WERI-Rb-1 (cell line): ENCODE measurements around the gene TTLL10.

Experiments used
- DNase-seq: peaks from one replicate; pipeline ENCODE4 v3.0.0-alpha.2; 2020
- H3K27ac ChIP-seq: fragments of 250-450 bp; sonication (Bioruptor Pico); 2 replicates; pipeline ENCODE4 v1.5.1; 2020; ENCODE audit warnings: mild to moderate bottlenecking, moderate library complexity
- H3K27me3 ChIP-seq: fragments of 250-450 bp; sonication (Bioruptor Pico); 2 replicates; pipeline ENCODE4 v1.5.1; 2021; ENCODE audit warnings: mild to moderate bottlenecking, low read depth, moderate library complexity; ENCODE audit not compliant: insufficient read depth, severe bottlenecking
- H3K36me3 ChIP-seq: fragments of 250-450 bp; sonication (Bioruptor Pico); 2 replicates; pipeline ENCODE4 v1.5.1; 2020; ENCODE audit warnings: mild to moderate bottlenecking, moderate library complexity
- H3K4me3 ChIP-seq: 2 replicates; pipeline ENCODE4 v1.5.1; 2011; ENCODE audit warnings: low read depth, mild to moderate bottlenecking, control low read depth, low read length
- H3K9me3 ChIP-seq: fragments of 250-450 bp; sonication (Bioruptor Pico); 2 replicates; pipeline ENCODE4 v1.5.1; 2021; ENCODE audit warnings: mild to moderate bottlenecking, moderate library complexity; ENCODE audit not compliant: severe bottlenecking
- TF ChIP-seq, protein P1 (sequence below): IDR thresholded peaks from 2 replicates; pipeline ENCODE4 v1.5.1; 2011; ENCODE audit warnings: low read depth, mild to moderate bottlenecking, control low read depth, inconsistent platforms, low read length

Gene TTLL10

DNA sequence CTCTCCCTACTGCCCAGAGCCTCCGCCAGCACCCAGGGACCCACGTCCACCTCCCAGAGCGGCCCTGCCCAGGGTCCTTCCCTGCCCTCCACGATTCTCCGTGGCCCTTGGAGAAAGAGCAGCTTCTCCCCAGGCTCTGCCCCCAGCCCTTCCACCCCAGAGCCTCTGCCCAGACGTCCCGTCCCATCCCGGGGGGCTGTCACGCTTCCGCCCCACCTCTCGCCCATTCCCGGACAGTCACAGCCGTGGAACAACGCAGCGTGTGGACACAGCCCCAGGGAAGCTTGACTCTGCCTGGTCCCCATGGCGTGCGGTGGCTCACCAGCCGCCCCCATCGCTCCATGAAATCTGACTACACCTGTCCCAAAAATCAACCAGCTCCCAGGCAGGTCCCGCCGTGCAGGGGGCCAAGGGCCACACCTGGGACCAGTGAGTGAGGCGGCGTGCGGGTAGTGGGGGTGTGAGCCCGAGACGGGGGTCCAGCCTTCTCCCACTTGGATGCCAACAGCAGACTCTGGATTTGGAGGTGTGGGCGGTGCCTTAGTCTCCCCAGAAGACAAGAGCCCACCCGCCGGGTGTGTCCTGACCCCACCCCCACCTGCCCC is 12.5 kb upstream of the TTLL10 start:
- H3K27ac ChIP-seq, result no peak overlapping the region
- DNase-seq, result no peak
- H3K4me3 ChIP-seq, result no peak overlapping the region
- no peaks in the 10 kb centered on the region for H3K36me3 ChIP-seq
- H3K27me3 ChIP-seq, result no peaks in the 10 kb centered on the region
- TF ChIP-seq, protein P1, sequence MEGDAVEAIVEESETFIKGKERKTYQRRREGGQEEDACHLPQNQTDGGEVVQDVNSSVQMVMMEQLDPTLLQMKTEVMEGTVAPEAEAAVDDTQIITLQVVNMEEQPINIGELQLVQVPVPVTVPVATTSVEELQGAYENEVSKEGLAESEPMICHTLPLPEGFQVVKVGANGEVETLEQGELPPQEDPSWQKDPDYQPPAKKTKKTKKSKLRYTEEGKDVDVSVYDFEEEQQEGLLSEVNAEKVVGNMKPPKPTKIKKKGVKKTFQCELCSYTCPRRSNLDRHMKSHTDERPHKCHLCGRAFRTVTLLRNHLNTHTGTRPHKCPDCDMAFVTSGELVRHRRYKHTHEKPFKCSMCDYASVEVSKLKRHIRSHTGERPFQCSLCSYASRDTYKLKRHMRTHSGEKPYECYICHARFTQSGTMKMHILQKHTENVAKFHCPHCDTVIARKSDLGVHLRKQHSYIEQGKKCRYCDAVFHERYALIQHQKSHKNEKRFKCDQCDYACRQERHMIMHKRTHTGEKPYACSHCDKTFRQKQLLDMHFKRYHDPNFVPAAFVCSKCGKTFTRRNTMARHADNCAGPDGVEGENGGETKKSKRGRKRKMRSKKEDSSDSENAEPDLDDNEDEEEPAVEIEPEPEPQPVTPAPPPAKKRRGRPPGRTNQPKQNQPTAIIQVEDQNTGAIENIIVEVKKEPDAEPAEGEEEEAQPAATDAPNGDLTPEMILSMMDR, result no peak
- H3K9me3 ChIP-seq, result no peaks in the 10 kb centered on the region

DNA sequence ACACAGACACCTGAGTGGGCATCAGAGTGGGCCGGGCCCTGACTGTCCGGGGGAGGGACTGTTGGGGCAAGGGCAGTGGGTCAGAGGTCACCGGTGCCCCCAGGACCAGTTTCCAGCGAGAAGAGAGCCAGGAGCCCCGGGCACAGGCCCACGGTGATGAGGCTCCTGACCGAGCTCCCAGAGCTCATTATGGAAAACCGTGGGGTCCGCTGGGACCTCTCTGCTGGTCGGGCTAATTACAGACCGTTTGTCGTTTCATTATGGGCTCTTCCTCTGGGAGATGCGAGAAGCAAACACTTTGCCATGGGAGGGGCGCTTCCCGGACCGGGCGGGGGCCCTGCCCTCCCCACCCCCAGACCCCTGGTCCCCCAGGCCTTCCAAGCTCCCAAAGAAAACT is 12.0 kb upstream of the TTLL10 start:
- H3K4me3 ChIP-seq, result no peak overlapping the region
- no peak for DNase-seq
- TF ChIP-seq, protein P1, result no peak
- no peaks in the 10 kb centered on the region for H3K27me3 ChIP-seq
- H3K9me3 ChIP-seq, result no peaks in the 10 kb centered on the region
- no peaks in the 10 kb centered on the region for H3K36me3 ChIP-seq
- H3K27ac ChIP-seq, result no peak overlapping the region

DNA sequence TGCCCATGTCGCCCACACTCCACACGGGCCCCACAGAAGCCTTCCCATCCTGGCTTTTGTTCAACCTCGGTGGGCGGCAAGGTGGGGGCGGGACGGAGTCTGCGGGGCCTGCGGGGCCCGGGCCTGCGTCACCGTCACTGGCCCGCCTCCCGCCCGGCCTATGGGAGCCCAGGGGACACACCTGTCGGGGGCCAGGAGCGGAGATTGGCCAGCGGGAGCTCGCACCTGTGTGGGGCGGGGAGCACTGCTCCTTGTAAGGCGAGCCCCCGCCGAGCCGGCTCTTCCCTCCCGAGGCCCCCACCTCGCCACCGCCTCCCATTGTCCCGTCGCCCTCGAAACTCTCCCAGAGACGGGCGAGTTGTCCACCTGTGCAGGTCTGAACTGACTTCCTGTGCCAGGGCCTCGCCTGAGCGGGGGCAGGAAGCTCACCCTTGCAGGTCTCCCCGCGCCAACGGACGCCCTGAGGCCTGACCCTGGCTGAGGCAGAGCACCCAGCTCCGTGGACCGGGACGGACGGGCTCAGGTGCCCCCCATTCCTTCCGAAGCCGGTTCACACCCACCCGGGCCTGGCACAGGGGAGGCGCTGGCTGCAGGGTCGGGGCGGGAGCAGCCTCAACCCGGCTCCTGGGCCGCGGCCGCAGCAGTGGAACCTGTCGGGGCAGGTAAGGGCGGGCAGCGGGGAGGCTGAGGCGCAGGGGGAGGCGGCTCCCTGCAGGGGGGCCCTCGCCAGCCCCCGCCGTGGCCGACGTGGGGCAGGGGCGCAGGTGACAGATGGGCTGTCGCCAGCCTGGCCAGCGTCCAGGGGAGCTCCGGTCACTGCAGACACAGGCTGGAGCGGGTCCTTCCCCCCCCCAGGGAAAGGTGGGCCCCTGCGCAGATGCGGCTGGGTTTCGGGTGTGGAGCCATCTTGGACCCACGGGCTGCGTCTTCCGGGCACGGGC is 10.8 kb upstream of the TTLL10 start:
- Histone ChIP-seq H3K36me3 (no peaks in the 10 kb centered on the region), H3K9me3 (no peaks in the 10 kb centered on the region), H3K27me3 (no peaks in the 10 kb centered on the region), H3K27ac (no peak overlapping the region), H3K4me3 (no peak overlapping the region)
- TF ChIP-seq, protein P1, result no peak
- DNase-seq, result no peak

DNA sequence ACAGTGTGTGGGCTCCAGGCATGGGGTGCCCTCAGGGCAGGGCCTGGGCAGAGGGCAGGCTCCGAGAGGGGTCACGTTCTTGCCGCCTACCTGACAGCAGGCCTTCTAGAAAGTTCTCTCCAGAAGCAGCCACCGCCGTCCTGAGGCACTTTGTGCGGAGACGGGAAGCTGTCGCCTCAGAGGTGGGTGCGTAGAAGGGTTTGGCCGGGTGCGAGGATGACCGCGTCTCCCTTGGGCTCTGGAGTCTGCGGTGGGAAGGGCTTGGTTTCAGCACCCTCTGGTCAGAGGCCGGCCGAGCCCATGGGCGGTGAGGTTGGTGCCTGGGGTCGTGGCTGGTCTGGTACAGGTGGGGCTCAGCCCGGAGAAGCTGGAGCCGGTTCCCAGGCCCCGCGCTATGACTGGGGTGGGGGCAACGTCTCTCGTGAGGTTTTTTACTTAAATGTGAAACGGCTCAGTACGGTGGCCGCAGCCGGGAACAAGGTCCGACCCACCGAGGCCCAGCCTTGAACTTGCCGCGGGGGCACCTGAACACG is 10.1 kb upstream of the TTLL10 start:
- Histone ChIP-seq H3K27ac (no peak overlapping the region), H3K36me3 (no peaks in the 10 kb centered on the region), H3K4me3 (no peak overlapping the region), H3K9me3 (no peaks in the 10 kb centered on the region), H3K27me3 (no peaks in the 10 kb centered on the region)
- TF ChIP-seq, protein P1, result no peak
- DNase-seq, result no peak

DNA sequence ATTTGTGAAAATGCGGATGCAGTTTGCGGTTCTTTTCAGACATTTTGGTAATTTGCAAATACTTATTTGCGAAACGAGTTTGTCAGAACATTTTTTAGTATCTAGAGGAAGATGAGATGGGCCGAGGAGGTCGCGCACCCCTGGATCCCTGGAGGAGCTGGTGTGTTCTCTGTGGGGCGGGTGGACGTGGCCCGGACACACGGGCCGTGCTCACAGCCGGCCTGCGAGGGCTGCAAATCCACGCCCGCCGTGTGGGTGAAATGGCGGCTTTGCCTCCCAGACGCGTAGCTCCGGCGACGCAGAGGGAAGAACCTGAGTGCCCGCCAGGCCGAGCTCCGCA is 9.3 kb upstream of the TTLL10 start:
- no peak overlapping the region for H3K27ac ChIP-seq
- no peaks in the 10 kb centered on the region for H3K36me3 ChIP-seq
- no peaks in the 10 kb centered on the region for H3K9me3 ChIP-seq
- no peak for DNase-seq
- TF ChIP-seq, protein P1, result no peak
- no peaks in the 10 kb centered on the region for H3K27me3 ChIP-seq
- H3K4me3 ChIP-seq, result no peak overlapping the region
